ENCODE results near the gene PHETA2.

The PHETA2 gene

DNA sequence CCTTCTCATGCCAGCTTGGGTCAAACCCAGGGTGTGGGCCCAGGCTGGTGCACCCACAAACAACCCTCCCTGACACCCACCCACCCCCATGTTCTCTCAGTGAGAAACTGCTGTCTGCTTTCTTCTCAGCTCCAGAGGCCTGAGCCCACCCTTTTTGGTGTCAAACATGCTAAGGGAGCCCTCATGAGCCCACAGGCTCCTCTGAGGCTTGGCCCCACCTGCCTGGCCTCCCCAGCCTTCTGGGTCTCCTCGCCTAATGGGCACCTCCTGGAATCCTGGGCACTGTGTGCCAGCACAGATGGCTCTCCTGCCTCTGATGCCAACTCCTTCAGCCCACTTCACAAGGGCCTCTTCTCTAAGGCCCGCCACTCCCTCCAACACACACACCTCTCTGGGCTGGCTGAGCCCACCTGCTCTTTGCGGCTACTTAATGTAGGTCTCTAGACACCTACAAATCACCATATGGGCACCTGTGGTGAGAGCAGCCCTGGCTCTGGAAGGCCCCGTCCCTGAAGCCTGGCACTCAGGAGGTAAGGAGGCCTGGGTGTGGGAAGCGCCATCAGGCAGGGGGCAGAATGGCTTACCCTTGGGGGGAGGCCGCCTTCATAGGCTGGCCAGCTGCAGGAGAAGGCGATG lies 7.8 kb upstream of the PHETA2 start:
- no peak overlapping the region for H3K4me3 ChIP-seq (ENCODE audit: low read depth, low read length)
- no peak for DNase-seq (ENCODE audit: low read depth)
- no peak for TF ChIP-seq POLR2A (IDR thresholded peaks at IDR 0.05; ENCODE audit: extremely low read depth, insufficient read length)
- TF ChIP-seq, protein P1, sequence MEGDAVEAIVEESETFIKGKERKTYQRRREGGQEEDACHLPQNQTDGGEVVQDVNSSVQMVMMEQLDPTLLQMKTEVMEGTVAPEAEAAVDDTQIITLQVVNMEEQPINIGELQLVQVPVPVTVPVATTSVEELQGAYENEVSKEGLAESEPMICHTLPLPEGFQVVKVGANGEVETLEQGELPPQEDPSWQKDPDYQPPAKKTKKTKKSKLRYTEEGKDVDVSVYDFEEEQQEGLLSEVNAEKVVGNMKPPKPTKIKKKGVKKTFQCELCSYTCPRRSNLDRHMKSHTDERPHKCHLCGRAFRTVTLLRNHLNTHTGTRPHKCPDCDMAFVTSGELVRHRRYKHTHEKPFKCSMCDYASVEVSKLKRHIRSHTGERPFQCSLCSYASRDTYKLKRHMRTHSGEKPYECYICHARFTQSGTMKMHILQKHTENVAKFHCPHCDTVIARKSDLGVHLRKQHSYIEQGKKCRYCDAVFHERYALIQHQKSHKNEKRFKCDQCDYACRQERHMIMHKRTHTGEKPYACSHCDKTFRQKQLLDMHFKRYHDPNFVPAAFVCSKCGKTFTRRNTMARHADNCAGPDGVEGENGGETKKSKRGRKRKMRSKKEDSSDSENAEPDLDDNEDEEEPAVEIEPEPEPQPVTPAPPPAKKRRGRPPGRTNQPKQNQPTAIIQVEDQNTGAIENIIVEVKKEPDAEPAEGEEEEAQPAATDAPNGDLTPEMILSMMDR (IDR thresholded peaks at IDR 0.05; ENCODE audit: low read depth, low read length) = no peak
- TF ChIP-seq, protein P2, sequence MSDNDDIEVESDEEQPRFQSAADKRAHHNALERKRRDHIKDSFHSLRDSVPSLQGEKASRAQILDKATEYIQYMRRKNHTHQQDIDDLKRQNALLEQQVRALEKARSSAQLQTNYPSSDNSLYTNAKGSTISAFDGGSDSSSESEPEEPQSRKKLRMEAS (IDR thresholded peaks at IDR 0.05; ENCODE audit: low read depth, low read length) = no peak
- no peak for TF ChIP-seq MYC (IDR thresholded peaks at IDR 0.05; ENCODE audit: low read depth, low read length)

DNA sequence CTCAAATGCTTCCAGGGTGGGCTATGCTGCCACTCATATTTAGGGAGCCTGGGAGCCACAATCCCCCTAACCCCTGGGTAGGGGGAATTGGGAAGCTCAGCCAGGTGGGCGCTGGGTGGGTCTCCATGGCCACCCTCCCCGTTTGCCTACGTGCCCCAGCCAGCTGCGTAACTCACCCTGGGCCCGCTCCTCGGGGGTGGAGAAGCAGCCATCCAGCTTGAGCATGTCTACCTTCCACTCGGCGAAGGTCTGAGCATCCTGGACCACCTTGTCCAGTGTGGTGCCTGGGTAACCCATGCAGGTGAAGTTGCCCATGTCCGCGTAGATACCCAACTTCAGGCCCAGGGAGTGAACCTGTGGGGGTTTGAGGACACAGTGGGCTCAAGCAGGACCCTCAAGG lies 7.1 kb upstream of the PHETA2 start:
- DNase-seq (ENCODE audit: low read depth) = no peak
- TF ChIP-seq, protein P2 (IDR thresholded peaks at IDR 0.05; ENCODE audit: low read depth, low read length) = no peak
- no peak for TF ChIP-seq MYC (IDR thresholded peaks at IDR 0.05; ENCODE audit: low read depth, low read length)
- TF ChIP-seq, protein P1 (IDR thresholded peaks at IDR 0.05; ENCODE audit: low read depth, low read length) = no peak
- TF ChIP-seq POLR2A (IDR thresholded peaks at IDR 0.05; ENCODE audit: extremely low read depth, insufficient read length) = no peak
- no peak overlapping the region for H3K4me3 ChIP-seq (ENCODE audit: low read depth, low read length)

DNA sequence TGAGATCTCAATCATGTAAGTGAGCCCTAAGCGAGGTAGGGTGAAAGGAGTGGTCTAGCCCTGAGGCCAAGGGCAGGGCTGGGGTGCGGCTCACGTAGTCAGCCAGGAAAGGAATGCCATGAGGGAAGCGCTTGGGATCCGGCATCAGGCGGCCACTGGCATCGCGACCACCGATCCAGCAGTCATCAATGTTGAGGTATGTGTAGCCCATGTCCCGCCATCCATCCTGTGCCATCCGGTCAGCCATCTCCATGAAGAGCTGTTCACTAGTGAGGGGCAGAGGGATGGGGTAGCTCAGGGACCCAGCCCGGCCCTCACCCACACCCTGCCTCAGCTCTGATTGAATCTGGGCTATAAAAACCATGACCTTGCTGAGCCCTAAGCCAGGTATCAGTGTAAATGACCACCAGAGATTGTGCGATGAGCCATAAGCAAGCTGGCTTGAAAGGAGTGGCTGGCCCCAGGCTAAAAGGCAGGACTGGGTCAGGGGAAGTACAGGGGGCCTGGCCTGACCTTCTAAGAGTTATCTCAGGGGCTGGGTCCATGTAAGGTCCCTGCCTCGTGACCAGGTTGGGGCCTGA lies 6.3 kb upstream of the PHETA2 start:
- DNase-seq (ENCODE audit: low read depth) = no peak
- TF ChIP-seq POLR2A (IDR thresholded peaks at IDR 0.05; ENCODE audit: extremely low read depth, insufficient read length) (no peak), MYC (IDR thresholded peaks at IDR 0.05; ENCODE audit: low read depth, low read length) (no peak)
- TF ChIP-seq, protein P1 (IDR thresholded peaks at IDR 0.05; ENCODE audit: low read depth, low read length) = no peak
- TF ChIP-seq, protein P2 (IDR thresholded peaks at IDR 0.05; ENCODE audit: low read depth, low read length) = no peak
- no peak overlapping the region for H3K4me3 ChIP-seq (ENCODE audit: low read depth, low read length)

DNA sequence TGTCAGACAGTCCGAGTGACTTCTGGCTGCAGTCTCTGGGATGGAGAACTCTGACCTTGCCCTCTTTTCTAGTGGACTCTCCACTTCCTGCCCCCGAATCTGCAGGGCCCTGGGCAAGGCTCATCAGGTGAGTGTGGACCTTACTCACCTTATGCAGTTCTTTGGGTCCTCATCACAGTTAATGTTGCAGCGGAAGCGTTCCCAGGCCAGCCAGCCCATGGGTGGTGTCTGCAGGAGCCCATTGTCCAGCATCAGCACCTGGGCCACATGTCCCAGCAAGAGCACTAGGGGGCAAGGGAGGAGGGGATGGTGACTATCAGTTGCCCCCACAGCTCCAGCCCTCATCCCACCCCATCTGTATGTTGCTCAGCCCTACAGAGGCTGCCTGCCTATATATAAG lies 5.8 kb upstream of the PHETA2 start:
- TF ChIP-seq POLR2A (IDR thresholded peaks at IDR 0.05; ENCODE audit: extremely low read depth, insufficient read length) = no peak
- no peak for DNase-seq (ENCODE audit: low read depth)
- H3K4me3 ChIP-seq (ENCODE audit: low read depth, low read length) = no peak overlapping the region

DNA sequence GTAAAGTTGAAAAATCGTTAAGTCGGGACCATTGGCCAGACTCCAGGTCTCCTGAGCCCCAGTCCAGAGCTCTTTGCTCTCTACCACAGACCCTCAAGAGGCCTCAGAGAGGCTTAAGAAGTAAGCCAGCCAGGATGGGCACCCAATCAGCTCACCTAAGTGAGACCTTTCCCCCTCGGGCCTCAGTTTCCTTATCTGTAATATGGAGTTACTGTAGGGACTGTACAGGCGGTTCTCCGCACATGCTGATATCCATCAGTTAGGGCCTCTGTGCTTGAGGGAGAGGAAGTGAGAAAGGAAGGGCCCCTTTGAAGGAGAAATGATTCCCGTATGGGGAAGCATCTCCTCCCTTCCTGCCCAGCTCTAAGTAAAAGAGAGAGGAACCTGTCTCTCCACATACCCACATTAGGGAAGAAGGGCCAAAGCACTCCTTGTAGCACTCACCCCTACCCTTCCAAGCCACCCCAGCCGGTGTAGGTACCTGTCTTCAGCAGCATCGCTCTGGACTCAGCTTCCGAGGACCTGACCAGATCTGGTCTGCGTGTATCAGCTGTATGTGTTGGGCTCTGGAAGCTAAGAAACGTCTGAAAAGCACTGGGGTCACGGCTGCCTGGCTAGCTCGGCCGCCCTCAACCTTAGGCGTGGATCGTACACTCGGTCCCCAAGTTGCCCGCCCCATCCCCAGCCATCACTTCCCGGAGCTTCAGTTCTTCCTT lies 4.1 kb upstream of the PHETA2 start:
- TF ChIP-seq, protein P1 (IDR thresholded peaks at IDR 0.05; ENCODE audit: low read depth, low read length) = no peak
- TF ChIP-seq, protein P2 (IDR thresholded peaks at IDR 0.05; ENCODE audit: low read depth, low read length) = no peak
- TF ChIP-seq POLR2A (IDR thresholded peaks at IDR 0.05; ENCODE audit: extremely low read depth, insufficient read length) (no peak), MYC (IDR thresholded peaks at IDR 0.05; ENCODE audit: low read depth, low read length) (no peak)
- peak; percentile 68 for DNase-seq (ENCODE audit: low read depth)
- peak overlapping the region; percentile 59 for H3K4me3 ChIP-seq (ENCODE audit: low read depth, low read length)
